IMR-90 (cell line): ENCODE measurements around the gene HOXB2. TPM values are rescaled to one million over a fixed set of nuclear protein-coding genes. Genes with fewer than 3 reads are reported as not detected.

Experiments used
- ATAC-seq: fragments of 200-7000 bp; cut with Tn5 transposase; 2 replicates; pipeline ENCODE4 v1.9.1; 2020; ENCODE audit warnings: low read depth, mild to moderate bottlenecking, moderate library complexity
- BruUV-seq: library from RNA; stranded (reverse); fragments of 400-500 nt; replicated peaks from 2 replicates; lab custom pipeline; 2021; lab: Mats Ljungman, UMichigan
- CTCF ChIA-PET: fragments of 300-600 bp; formaldehyde crosslinking; extraction: SDS; loops from one replicate; lab custom pipeline; 2021; ENCODE audit warnings: antibody characterized with exemption; lab: Yijun Ruan, JAX
- POLR2A ChIA-PET: fragments of 300-600 bp; sonication (Branson Sonifier 250); formaldehyde crosslinking; loops from one replicate; lab custom pipeline; 2022; ENCODE audit warnings: antibody characterized with exemption; ENCODE audit not compliant: unreplicated experiment; lab: Charles Lee
- DNase-seq: peaks from one replicate; pipeline ENCODE4 v3.0.0; 2013
- H2AFZ ChIP-seq: replicated peaks from 2 replicates; pipeline ENCODE3; 2013; ENCODE audit warnings: low read length, mild to moderate bottlenecking; ENCODE audit not compliant: poor library complexity
- H2AK5ac ChIP-seq: 2 replicates; pipeline ENCODE4 v1.6.1; 2013; ENCODE audit warnings: low read depth, low read length, inconsistent platforms
- H2AK9ac ChIP-seq: replicated peaks from 2 replicates; pipeline ENCODE3; 2013; ENCODE audit warnings: mild to moderate bottlenecking, low read depth, low read length, moderate library complexity; ENCODE audit not compliant: poor library complexity
- H2BK120ac ChIP-seq: 2 replicates; pipeline ENCODE4 v1.6.1; 2013; ENCODE audit warnings: low read depth, low read length, inconsistent platforms
- H2BK15ac ChIP-seq: 3 replicates; pipeline ENCODE4 v1.6.1; 2013; ENCODE audit warnings: low read depth, low read length, inconsistent platforms
- H2BK20ac ChIP-seq: 2 replicates; pipeline ENCODE4 v1.6.1; 2013; ENCODE audit warnings: low read depth, mild to moderate bottlenecking, inconsistent platforms, low read length, moderate library complexity
- H2BK5ac ChIP-seq: 2 replicates; pipeline ENCODE4 v1.6.1; 2013; ENCODE audit warnings: mild to moderate bottlenecking, low read depth, low read length, inconsistent platforms; ENCODE audit not compliant: poor library complexity, severe bottlenecking
- H3K14ac ChIP-seq: replicated peaks from 2 replicates; pipeline ENCODE4 v1.6.1; 2013; ENCODE audit warnings: low read depth, low read length, inconsistent platforms
- H3K18ac ChIP-seq: 2 replicates; pipeline ENCODE4 v1.6.1; 2013; ENCODE audit warnings: low read depth, low read length, control low read depth
- H3K23ac ChIP-seq: 2 replicates; pipeline ENCODE4 v1.6.1; 2013; ENCODE audit warnings: low read depth, low read length, inconsistent platforms
- H3K27ac ChIP-seq: 2 replicates; pipeline ENCODE4 v1.5.1; 2013; ENCODE audit warnings: mild to moderate bottlenecking, control low read depth, low read length; ENCODE audit not compliant: insufficient read depth
- H3K27me3 ChIP-seq: 2 replicates; pipeline ENCODE4 v1.6.1; 2013; ENCODE audit warnings: low read length; ENCODE audit not compliant: control insufficient read depth, insufficient read depth
- H3K36me3 ChIP-seq: 2 replicates; pipeline ENCODE4 v1.6.1; 2013; ENCODE audit warnings: low read length, mixed read lengths; ENCODE audit not compliant: control insufficient read depth, insufficient read depth
- H3K4ac ChIP-seq: 2 replicates; pipeline ENCODE4 v1.6.1; 2013; ENCODE audit warnings: low read depth, low read length, inconsistent platforms
- H3K4me1 ChIP-seq: 2 replicates; pipeline ENCODE4 v1.6.1; 2013; ENCODE audit warnings: low read length, mixed read lengths; ENCODE audit not compliant: control insufficient read depth, insufficient read depth
- H3K4me2 ChIP-seq: 2 replicates; pipeline ENCODE4 v1.6.1; 2013; ENCODE audit warnings: low read depth, mild to moderate bottlenecking, control low read depth, low read length, moderate library complexity
- H3K4me3 ChIP-seq: 2 replicates; pipeline ENCODE4 v1.5.1; 2013; ENCODE audit warnings: low read depth, mild to moderate bottlenecking, control low read depth, low read length, moderate library complexity; ENCODE audit not compliant: insufficient read depth
- H3K56ac ChIP-seq: 2 replicates; pipeline ENCODE4 v1.6.1; 2013; ENCODE audit warnings: low read length, inconsistent platforms; ENCODE audit not compliant: insufficient read depth; ENCODE audit errors: extremely low read depth
- H3K79me1 ChIP-seq, 2 experiments: 2 replicates each; pipeline ENCODE4 v1.6.1; 2013; ENCODE audit warnings: low read length in 2 of 2, inconsistent platforms in 1 of 2, low read depth in 1 of 2
- H3K9ac ChIP-seq: 2 replicates; pipeline ENCODE4 v1.6.1; 2013; ENCODE audit warnings: low read depth, low read length, control low read depth
- H3K9me1 ChIP-seq: 2 replicates; pipeline ENCODE4 v1.6.1; 2013; ENCODE audit warnings: low read length, inconsistent platforms; ENCODE audit not compliant: insufficient read depth
- H3K9me3 ChIP-seq: 2 replicates; pipeline ENCODE4 v1.6.1; 2013; ENCODE audit warnings: low read length; ENCODE audit not compliant: control insufficient read depth, insufficient read depth
- H4K20me1 ChIP-seq: 2 replicates; pipeline ENCODE4 v1.6.1; 2013; ENCODE audit warnings: low read length, inconsistent platforms; ENCODE audit not compliant: insufficient read depth
- H4K5ac ChIP-seq: 2 replicates; pipeline ENCODE4 v1.6.1; 2013; ENCODE audit warnings: mild to moderate bottlenecking, low read depth, low read length, control low read depth
- H4K8ac ChIP-seq, 2 experiments: 2 replicates each; pipeline ENCODE4 v1.6.1; 2013; ENCODE audit warnings: low read depth in 2 of 2, low read length in 2 of 2, control low read depth in 1 of 2, inconsistent platforms in 1 of 2
- H4K91ac ChIP-seq: 2 replicates; pipeline ENCODE4 v1.6.1; 2013; ENCODE audit warnings: low read depth, low read length, inconsistent platforms; ENCODE audit not compliant: insufficient read depth
- BHLHE40 ChIP-seq: fragments of 150-350 bp; IDR thresholded peaks from 2 replicates; pipeline ENCODE4 v1.6.1; 2016; ENCODE audit warnings: mild to moderate bottlenecking, low read depth, low read length
- CEBPB ChIP-seq: IDR thresholded peaks from 2 replicates; pipeline ENCODE4 v1.6.1; 2012; ENCODE audit warnings: low read depth, low read length, improper control_type of control experiment
- CHD1 ChIP-seq: IDR thresholded peaks from 2 replicates; pipeline ENCODE4 v1.6.1; 2012; ENCODE audit warnings: low read depth, low read length, improper control_type of control experiment
- CTCF ChIP-seq: conservative IDR thresholded peaks from 2 replicates; pipeline ENCODE4 v1.5.1; 2012; ENCODE audit warnings: mild to moderate bottlenecking, low read depth, low read length, improper control_type of control experiment
- ELK1 ChIP-seq: fragments of 150-350 bp; IDR thresholded peaks from 2 replicates; pipeline ENCODE4 v1.6.1; 2016; ENCODE audit warnings: low read depth, mild to moderate bottlenecking, low read length, moderate library complexity, borderline replicate concordance
- FOS ChIP-seq: fragments of 150-350 bp; IDR thresholded peaks from 2 replicates; pipeline ENCODE4 v1.6.1; 2016; ENCODE audit warnings: low read depth, low read length
- MAFK ChIP-seq: IDR thresholded peaks from 2 replicates; pipeline ENCODE4 v1.6.1; 2012; ENCODE audit warnings: low read depth, low read length, improper control_type of control experiment
- MAZ ChIP-seq: IDR thresholded peaks from 2 replicates; pipeline ENCODE4 v1.6.1; 2012; ENCODE audit warnings: low read depth, mild to moderate bottlenecking, low read length, improper control_type of control experiment, moderate library complexity, borderline replicate concordance
- MXI1 ChIP-seq: IDR thresholded peaks from 2 replicates; pipeline ENCODE4 v1.6.1; 2012; ENCODE audit warnings: low read depth, mild to moderate bottlenecking, low read length, moderate library complexity, borderline replicate concordance
- NFE2L2 ChIP-seq: fragments of 150-350 bp; IDR thresholded peaks from 2 replicates; pipeline ENCODE4 v1.6.1; 2016; ENCODE audit warnings: low read depth, mild to moderate bottlenecking, low read length
- POLR2A ChIP-seq: IDR thresholded peaks from 2 replicates; pipeline ENCODE4 v1.6.1; 2012; ENCODE audit warnings: mild to moderate bottlenecking, low read depth, low read length
- RAD21 ChIP-seq: IDR thresholded peaks from 2 replicates; pipeline ENCODE4 v1.6.1; 2012; ENCODE audit warnings: low read length, improper control_type of control experiment
- RCOR1 ChIP-seq: IDR thresholded peaks from 2 replicates; pipeline ENCODE4 v1.6.1; 2012; ENCODE audit warnings: mild to moderate bottlenecking, low read length, improper control_type of control experiment; ENCODE audit not compliant: insufficient replicate concordance
- RFX5 ChIP-seq: IDR thresholded peaks from 2 replicates; pipeline ENCODE4 v1.8.0; 2012; ENCODE audit warnings: low read depth, mild to moderate bottlenecking, low read length, moderate library complexity
- SMC3 ChIP-seq: fragments of 150-350 bp; IDR thresholded peaks from 2 replicates; pipeline ENCODE4 v1.6.1; 2016; ENCODE audit warnings: low read depth, mild to moderate bottlenecking, antibody characterized with exemption, low read length, moderate library complexity
- USF2 ChIP-seq: fragments of 150-350 bp; IDR thresholded peaks from 2 replicates; pipeline ENCODE4 v1.6.1; 2017; ENCODE audit warnings: mild to moderate bottlenecking, antibody characterized with exemption, low read length, low read depth
- WGBS, 2 experiments: methylation state at CpG; one replicate each; pipeline versions ENCODE4 v1.1.5 to v1.1.7; 2013; ENCODE audit warnings: missing lambda C conversion rate in 2 of 2; ENCODE audit not compliant: insufficient read length in 1 of 2; ENCODE audit errors: extremely low coverage in 2 of 2; 5-methylcytosine and 5-hydroxymethylcytosine counted together
- dilution Hi-C: fragments of 300-500 bp; cut with HindIII; formaldehyde crosslinking; loops from one replicate; pipeline ENCODE4 v1.14.3; 2018; ENCODE audit warnings: low sequenced_read_pairs; ENCODE audit not compliant: unreplicated experiment
- in situ Hi-C: fragments of 300-500 bp; cut with MboI; formaldehyde crosslinking; loops from 3 replicates; pipeline ENCODE4 v1.14.3; 2019; ENCODE audit warnings: low sequenced_read_pairs, inconsistent platforms, mixed read lengths
- intact Hi-C: fragments of 100-400 bp; cut with micrococcal nuclease; formaldehyde crosslinking; loops from 2 replicates; pipeline ENCODE4 v1.10.0; 2022
- polyA plus RNA-seq, 3 experiments: library from polyadenylated mRNA; depleted of rRNA; stranded (reverse); fragments of >200 nt; gene quantifications; 2 replicates each; pipeline ENCODE4 v1.2.3, GENCODE V29; 2012; ENCODE audit warnings: low replicate concordance in 1 of 3
- total RNA-seq: library from RNA; depleted of rRNA; stranded (reverse); fragments of >200 nt; gene quantifications from 2 replicates; pipeline ENCODE4 v1.2.3, GENCODE V29; 2012

HOXB2 gene
- total and polyA plus RNA-seq, 2 of the 4 experiments (the other 2 are of a cell fraction): 2.7 to 29.9 TPM

- H3K18ac ChIP-seq: peak overlapping the region; percentile 63
- H2BK15ac ChIP-seq: peak overlapping the region; percentile 71; the same call in 2 of the 3 replicates
- peak overlapping the region; percentile 98 for H3K4me2 ChIP-seq
- H4K20me1 ChIP-seq: peaks cover 34% of the 10 kb centered on the region
- H3K4me1 ChIP-seq: peaks cover 67% of the 10 kb centered on the region
- H3K4ac ChIP-seq: peak overlapping the region; percentile 99
- peaks cover 39% of the 10 kb centered on the region; the same call in 1 of the 2 replicates for H3K36me3 ChIP-seq
- WGBS, 2 experiments: no CpG with 5 or more reads among the region's 2 CpGs
- ATAC-seq (no peak), DNase-seq (no peak)
- ChIA-PET CTCF (no interaction called here), POLR2A (interaction anchor here (0.6 to 1.3 kb wide), 2 partner anchors 24 to 28 kb away, joined by 3 to 4 read pairs; partner anchors contain the start of gene HOXB5)
- in situ Hi-C loops (no loop called here), intact Hi-C loops (no loop called here), dilution Hi-C loops (no loop called here)
- peak overlapping the region; percentile 93 for H3K27ac ChIP-seq
- H3K9me3 ChIP-seq: no peaks in the 10 kb centered on the region
- peak overlapping the region; percentile 95 for H3K14ac ChIP-seq
- H3K56ac ChIP-seq: peak overlapping the region; percentile 84; the same call in 1 of the 2 replicates
- H3K23ac ChIP-seq: peak overlapping the region; percentile 99
- H3K27me3 ChIP-seq: no peaks in the 10 kb centered on the region
- BruUV-seq: no TSS peak
- H2BK20ac ChIP-seq: peak overlapping the region; percentile 74
- H3K9ac ChIP-seq: peak overlapping the region; percentile 92
- H2BK120ac ChIP-seq: peak overlapping the region; percentile 90
- peak overlapping the region; percentile 94 for H2AK5ac ChIP-seq
- TF ChIP-seq CEBPB: no peak
- TF ChIP-seq NFE2L2: no peak
- TF ChIP-seq MAFK: no peak
- no peak for TF ChIP-seq MAZ
- TF ChIP-seq RFX5: no peak
- no peak for TF ChIP-seq ELK1
- no peak for TF ChIP-seq CTCF
- no peak for TF ChIP-seq SMC3
- TF ChIP-seq RAD21: no peak
- no peak for TF ChIP-seq RCOR1
- no peak for TF ChIP-seq FOS
- TF ChIP-seq CHD1: no peak
- no peak for TF ChIP-seq BHLHE40
- no peak for TF ChIP-seq POLR2A
- TF ChIP-seq MXI1: no peak
- no peak for TF ChIP-seq USF2
- H3K4me3 ChIP-seq: peak overlapping the region; percentile 46
- peak overlapping the region; percentile 96 for H4K91ac ChIP-seq
- peaks cover 23% of the 10 kb centered on the region for H3K9me1 ChIP-seq
- peak overlapping the region; percentile 18 to 92 for H4K8ac ChIP-seq
- no peak overlapping the region for H2AFZ ChIP-seq
- H2BK5ac ChIP-seq: peak overlapping the region; percentile 99
- H2AK9ac ChIP-seq: peak overlapping the region; percentile 59
- H3K79me1 ChIP-seq: peaks cover 0 to 24% of the 10 kb centered on the region in 2 experiments; a peak in 2 of 4 replicates
- peak overlapping the region; percentile 92 for H4K5ac ChIP-seq
Measured at GRCh38 chr17:48565022-48565554, 20.2 kb upstream of the HOXB2 start.
